ENCODE results near the gene ME3. TPM values are rescaled to one million over a fixed set of nuclear protein-coding genes. Genes with fewer than 3 reads are reported as not detected.

ME3 gene
- total and polyA plus RNA-seq, 4 donors, result 7.4 to 38.7 (median 21.2) TPM

GRCh38 chr11:86666193-86666592, 6.2 kb downstream of the ME3 start:
- no peak for ATAC-seq (ENCODE audit: insufficient read depth, low FRiP score)
- 82 to 100% methylated on average over 1 of the region's 1 CpG for WGBS, 2 donors

GRCh38 chr11:86664930-86665329, 7.5 kb downstream of the ME3 start:
- ATAC-seq (ENCODE audit: insufficient read depth, low FRiP score) (no peak), DNase-seq (no peak)
- no peak overlapping the region for H3K27ac ChIP-seq (ENCODE audit: low read depth in 1 of 2, low read length in 1 of 2)
- H3K27me3 ChIP-seq (ENCODE audit: control insufficient read depth in 3 of 3, insufficient read depth in 3 of 3, low read length in 2 of 3), result no peaks in the 10 kb centered on the region
- no peak overlapping the region for H3K9ac ChIP-seq (ENCODE audit: insufficient read depth in 1 of 2, low read length in 2 of 2)
- H3K4me1 ChIP-seq (ENCODE audit: control insufficient read depth in 5 of 5, insufficient read depth in 5 of 5, low read length in 5 of 5), result peaks cover 0 to 15% (median 5%) of the 10 kb centered on the region in 5 donors
- 88 to 92% methylated on average over 3 of the region's 3 CpGs for WGBS, 2 donors
- H3K4me3 ChIP-seq, result no peak overlapping the region
- peaks cover 0 to 7% (median 0%) of the 10 kb centered on the region in 4 donors for H3K36me3 ChIP-seq (ENCODE audit: control insufficient read depth in 4 of 4, insufficient read depth in 4 of 4, low read length in 4 of 4)
- TF ChIP-seq CTCF (IDR thresholded peaks at IDR 0.05; ENCODE audit: control extremely low read depth, extremely low read depth), result no peak
- no peaks in the 10 kb centered on the region for H3K9me3 ChIP-seq (ENCODE audit: control insufficient read depth in 4 of 4, insufficient read depth in 3 of 4, low read length in 3 of 4)

More at GRCh38 chr11:86666193-86666592, 6.2 kb downstream of the ME3 start:
- H3K4me1 ChIP-seq (ENCODE audit: control insufficient read depth in 5 of 5, insufficient read depth in 5 of 5, low read length in 5 of 5), result peaks cover 0 to 25% (median 3%) of the 10 kb centered on the region in 5 donors
- no peak for TF ChIP-seq CTCF (IDR thresholded peaks at IDR 0.05; ENCODE audit: control extremely low read depth, extremely low read depth)
- DNase-seq, result no peak
- no peak overlapping the region for H3K4me3 ChIP-seq
- no peak overlapping the region for H3K9ac ChIP-seq (ENCODE audit: insufficient read depth in 1 of 2, low read length in 2 of 2)
- H3K27ac ChIP-seq (ENCODE audit: low read depth in 1 of 2, low read length in 1 of 2), result no peak overlapping the region
- H3K36me3 ChIP-seq (ENCODE audit: control insufficient read depth in 4 of 4, insufficient read depth in 4 of 4, low read length in 4 of 4), result peaks cover 0 to 7% (median 0%) of the 10 kb centered on the region in 4 donors
- no peaks in the 10 kb centered on the region for H3K27me3 ChIP-seq (ENCODE audit: control insufficient read depth in 3 of 3, insufficient read depth in 3 of 3, low read length in 2 of 3)
- H3K9me3 ChIP-seq (ENCODE audit: control insufficient read depth in 4 of 4, insufficient read depth in 3 of 4, low read length in 3 of 4), result no peaks in the 10 kb centered on the region

DNA sequence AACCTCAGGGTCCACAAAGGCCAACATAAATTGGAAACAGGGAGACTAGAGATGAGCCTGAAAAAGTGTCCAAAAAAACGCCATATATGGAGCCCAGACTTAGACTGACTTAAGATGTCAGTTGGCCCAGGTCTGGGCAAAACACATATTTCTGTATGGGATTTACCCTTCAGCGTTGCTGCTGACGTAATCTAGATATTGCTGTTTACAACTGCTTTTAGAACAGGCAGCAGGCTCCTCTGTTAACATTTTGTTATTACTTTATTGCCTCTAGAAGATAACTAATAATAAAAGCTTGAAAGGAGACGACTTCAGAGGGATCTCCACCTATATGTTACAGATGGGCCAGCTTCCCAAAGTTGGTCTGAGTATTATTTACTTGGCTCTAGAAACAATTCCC, 8.7 kb downstream of the ME3 start:
- DNase-seq (no peak), ATAC-seq (ENCODE audit: insufficient read depth, low FRiP score) (no peak)
- no peak overlapping the region for H3K9ac ChIP-seq (ENCODE audit: insufficient read depth in 1 of 2, low read length in 2 of 2)
- H3K27me3 ChIP-seq (ENCODE audit: control insufficient read depth in 3 of 3, insufficient read depth in 3 of 3, low read length in 2 of 3), result no peaks in the 10 kb centered on the region
- no peak for TF ChIP-seq CTCF (IDR thresholded peaks at IDR 0.05; ENCODE audit: control extremely low read depth, extremely low read depth)
- WGBS, 2 donors, result 86 to 94% methylated on average over 4 of the region's 4 CpGs
- peaks cover 0 to 9% (median 3%) of the 10 kb centered on the region in 5 donors for H3K4me1 ChIP-seq (ENCODE audit: control insufficient read depth in 5 of 5, insufficient read depth in 5 of 5, low read length in 5 of 5)
- no peak overlapping the region for H3K27ac ChIP-seq (ENCODE audit: low read depth in 1 of 2, low read length in 1 of 2)
- H3K36me3 ChIP-seq (ENCODE audit: control insufficient read depth in 4 of 4, insufficient read depth in 4 of 4, low read length in 4 of 4), result peaks cover 0 to 7% (median 0%) of the 10 kb centered on the region in 4 donors
- H3K9me3 ChIP-seq (ENCODE audit: control insufficient read depth in 4 of 4, insufficient read depth in 3 of 4, low read length in 3 of 4), result no peaks in the 10 kb centered on the region
- H3K4me3 ChIP-seq, result no peak overlapping the region

DNA sequence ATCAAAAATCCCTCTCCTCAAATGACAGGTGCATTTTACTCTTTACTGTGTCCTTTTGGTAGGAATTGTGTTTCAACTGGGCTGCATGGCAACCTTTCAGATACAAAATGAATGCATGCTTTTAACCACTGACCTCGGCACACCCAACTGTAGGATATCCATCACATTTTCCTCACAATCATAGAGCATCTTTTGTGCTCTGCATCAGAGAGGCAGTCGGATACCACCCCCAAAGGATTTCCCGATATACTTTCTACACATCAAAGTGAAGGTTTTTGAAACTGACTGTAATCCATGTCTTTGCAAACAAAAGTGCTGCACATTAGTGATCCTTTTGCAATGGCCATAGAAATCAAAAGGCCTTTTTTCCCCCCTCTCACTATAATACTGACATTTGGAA, 9.1 kb downstream of the ME3 start:
- ATAC-seq (ENCODE audit: insufficient read depth, low FRiP score), result no peak
- Histone ChIP-seq H3K4me1 (ENCODE audit: control insufficient read depth in 5 of 5, insufficient read depth in 5 of 5, low read length in 5 of 5) (peaks cover 0 to 9% (median 2%) of the 10 kb centered on the region in 5 donors), H3K36me3 (ENCODE audit: control insufficient read depth in 4 of 4, insufficient read depth in 4 of 4, low read length in 4 of 4) (peaks cover 0 to 7% (median 0%) of the 10 kb centered on the region in 4 donors), H3K9me3 (ENCODE audit: control insufficient read depth in 4 of 4, insufficient read depth in 3 of 4, low read length in 3 of 4) (no peaks in the 10 kb centered on the region), H3K4me3 (no peak overlapping the region), H3K27me3 (ENCODE audit: control insufficient read depth in 3 of 3, insufficient read depth in 3 of 3, low read length in 2 of 3) (no peaks in the 10 kb centered on the region), H3K27ac (ENCODE audit: low read depth in 1 of 2, low read length in 1 of 2) (no peak overlapping the region), H3K9ac (ENCODE audit: insufficient read depth in 1 of 2, low read length in 2 of 2) (no peak overlapping the region)
- DNase-seq, result no peak
- TF ChIP-seq CTCF (IDR thresholded peaks at IDR 0.05; ENCODE audit: control extremely low read depth, extremely low read depth), result no peak
- WGBS, 2 donors, result 93 to 99% methylated on average over 3 of the region's 3 CpGs
